HG02840 (cell line): ENCODE data around the gene EIF4H.
"Not testable (repeated sequence)": the region's sequence is repeated elsewhere in the genome, so short reads cannot be mapped to it uniquely, and the experiment has no call there.

ENCODE experiments used
- ATAC-seq: cut with Tn5 transposase; IDR thresholded peaks from one replicate; pipeline ENCODE4 v1.9.1; 2021; ENCODE audit warnings: mild to moderate bottlenecking, moderate library complexity, moderate number of reproducible peaks; ENCODE audit not compliant: unreplicated experiment, low FRiP score

EIF4H gene

DNA sequence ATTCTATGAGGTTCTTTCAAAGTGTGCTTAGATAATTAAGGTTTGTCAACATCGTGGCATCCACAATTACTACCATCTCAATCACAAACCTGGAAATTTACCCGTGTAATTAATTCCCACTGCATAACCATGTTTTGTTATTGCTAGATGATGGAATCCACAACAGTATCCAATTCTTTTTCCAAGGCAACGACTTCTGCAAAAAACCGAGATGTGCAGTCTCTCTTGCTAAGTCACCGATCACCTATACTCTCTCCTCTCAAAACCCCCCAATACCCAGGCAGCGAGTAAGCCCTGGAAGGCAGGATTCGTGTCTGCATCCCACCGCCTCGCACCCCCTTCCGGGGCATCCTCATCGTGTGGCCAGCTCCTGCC is 678 bp upstream of the EIF4H start:
- no peak for ATAC-seq

DNA sequence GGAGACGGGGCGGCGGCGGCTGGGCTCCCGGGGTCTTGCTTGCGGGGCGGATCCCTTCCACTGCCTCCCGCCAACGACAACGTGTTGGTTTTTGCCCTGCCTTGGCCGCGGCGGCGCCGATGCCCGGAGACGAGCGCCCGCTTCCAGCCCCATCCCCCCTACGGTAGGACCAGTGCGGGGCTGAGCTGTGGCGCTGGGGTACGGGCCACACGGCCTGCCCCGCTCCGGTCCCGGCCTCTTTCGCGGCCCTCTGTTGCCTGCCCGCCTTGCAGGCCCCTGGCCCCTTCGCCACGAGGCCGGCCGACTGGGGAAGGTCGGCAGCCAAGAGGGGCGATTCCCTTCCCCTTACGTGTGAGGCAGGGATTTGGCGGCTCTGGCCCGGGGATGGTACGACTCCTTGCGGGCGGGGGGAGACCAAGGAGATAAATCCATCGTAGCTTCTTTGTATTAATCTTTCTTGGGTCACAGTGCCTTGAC is 488 bp downstream of the EIF4H start:
- ATAC-seq: peak; percentile 21

DNA sequence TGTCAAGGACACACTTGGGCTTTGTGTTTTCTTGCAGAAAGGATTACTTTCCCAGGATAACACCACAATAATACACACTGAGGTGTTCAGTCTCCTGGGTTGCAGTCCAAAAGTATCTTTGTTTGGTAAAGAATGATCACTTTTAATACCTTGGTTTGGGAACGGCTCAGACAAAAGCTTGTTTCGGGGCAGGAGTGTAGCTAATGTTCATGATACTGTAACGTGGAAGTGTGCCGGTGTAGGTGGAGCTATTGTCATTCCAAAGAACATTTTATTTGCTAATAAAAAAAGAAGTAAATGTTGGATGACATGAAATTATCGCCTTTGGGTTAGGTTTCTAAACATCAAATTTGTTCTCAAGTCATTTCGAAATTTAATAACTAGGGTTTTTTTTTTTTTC is 1.2 kb downstream of the EIF4H start:
- ATAC-seq: no peak

DNA sequence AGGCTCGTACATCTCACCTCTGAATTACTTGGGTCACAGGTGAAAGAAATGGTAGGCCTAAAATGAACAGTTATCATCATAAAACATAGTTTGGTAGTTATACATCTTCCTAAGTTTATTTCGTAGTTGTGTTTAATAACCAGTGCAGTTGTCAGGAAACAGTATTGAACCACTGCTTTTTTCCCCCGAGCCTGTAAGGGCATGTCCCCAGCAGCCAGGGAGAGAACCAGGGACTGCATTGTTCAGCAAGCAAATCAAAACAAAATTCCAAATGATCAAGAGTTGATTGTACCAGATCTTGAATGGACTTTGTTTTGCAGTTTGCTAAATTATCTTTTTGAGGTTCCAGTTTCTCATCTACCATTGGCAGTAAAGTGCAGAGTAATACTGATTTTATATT is 2.4 kb downstream of the EIF4H start:
- ATAC-seq: no peak

DNA sequence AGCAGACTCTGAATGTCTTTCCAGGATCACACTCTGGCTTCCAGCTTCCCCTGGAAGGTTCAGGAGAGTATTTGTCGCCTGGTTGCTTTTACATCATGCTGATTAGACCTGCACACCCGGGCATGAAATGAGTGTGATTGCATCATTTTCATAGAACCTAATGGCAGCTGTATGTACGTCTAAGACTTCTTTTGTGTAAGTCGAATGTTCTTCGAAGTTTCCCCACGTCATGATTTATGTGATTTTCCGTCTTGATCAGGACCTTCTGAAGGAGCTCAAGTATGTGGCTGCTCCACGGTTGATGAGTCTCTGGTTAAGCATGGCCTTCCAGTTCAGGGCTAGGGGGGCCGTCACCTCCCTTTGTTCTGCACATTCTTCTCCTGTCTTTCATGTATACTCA is 4.5 kb downstream of the EIF4H start:
- ATAC-seq: no peak

DNA sequence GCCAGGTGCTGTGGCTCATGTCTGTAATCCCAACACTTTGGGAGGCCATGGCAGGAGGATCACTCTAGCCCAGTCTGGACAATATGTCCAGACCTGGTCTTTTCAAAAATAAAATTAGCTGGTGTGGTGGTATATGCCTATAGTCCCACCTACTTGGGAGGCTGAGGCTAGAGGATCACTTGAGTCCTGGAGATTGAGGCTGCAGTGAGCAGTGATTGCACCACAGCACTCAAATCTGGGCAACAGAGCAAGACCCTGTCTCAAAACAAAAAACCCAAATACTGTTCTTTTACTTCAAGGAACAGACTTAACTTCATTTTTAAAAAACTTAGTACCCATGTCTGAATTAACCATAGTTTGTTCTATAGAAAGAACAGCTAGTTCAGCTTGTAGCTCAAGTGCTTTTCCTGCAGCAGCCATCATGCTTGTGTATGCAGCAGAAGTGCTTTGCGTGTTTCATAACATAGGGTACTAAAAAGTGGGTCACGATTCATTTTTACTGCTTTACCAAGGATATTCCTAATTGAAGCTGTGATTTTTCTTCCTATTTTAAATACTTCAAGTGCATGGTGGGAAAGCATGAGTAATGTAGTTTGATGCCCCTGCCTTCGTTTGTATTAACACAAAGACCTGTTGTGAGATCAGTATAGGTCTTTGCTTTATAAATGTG is 5.9 kb downstream of the EIF4H start:
- no peak for ATAC-seq

DNA sequence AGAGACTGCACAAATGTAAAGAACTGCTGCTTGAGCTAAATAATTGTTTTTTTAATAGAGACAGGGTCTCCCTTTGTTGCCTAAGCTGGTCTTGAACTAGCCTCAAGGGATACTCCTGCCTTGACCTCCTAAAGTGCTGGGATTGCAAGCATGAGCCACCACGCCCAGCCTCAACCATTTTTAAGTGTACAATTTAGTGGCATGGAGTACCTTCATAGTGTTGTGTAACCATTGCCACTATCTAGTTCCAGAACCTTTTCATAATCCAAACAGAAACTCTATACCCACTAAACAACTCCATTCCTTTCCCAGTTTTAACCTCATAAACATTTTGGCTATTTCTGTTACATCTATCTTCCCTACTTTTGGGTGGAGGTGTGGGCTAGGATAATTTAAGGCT is 6.7 kb downstream of the EIF4H start:
- no peak for ATAC-seq

DNA sequence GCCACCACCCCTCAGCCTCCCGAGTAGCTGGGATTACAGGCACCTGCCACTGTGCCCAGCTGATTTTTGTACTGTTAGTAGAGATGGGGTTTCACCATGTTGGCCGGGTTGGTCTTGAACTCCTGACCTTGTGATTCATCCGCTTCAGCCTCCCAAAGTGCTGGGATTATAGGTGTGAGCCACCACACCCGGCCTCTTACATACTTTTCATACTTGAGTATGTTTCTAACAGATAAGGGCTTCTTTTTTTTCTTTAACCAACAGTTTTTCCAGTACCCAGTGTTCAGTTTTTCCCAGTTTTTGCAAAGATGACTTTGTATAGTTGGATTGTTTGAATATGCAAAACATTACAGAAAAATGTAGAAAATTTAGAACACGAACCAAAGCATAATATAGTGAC is 7.7 kb downstream of the EIF4H start:
- ATAC-seq: no peak

DNA sequence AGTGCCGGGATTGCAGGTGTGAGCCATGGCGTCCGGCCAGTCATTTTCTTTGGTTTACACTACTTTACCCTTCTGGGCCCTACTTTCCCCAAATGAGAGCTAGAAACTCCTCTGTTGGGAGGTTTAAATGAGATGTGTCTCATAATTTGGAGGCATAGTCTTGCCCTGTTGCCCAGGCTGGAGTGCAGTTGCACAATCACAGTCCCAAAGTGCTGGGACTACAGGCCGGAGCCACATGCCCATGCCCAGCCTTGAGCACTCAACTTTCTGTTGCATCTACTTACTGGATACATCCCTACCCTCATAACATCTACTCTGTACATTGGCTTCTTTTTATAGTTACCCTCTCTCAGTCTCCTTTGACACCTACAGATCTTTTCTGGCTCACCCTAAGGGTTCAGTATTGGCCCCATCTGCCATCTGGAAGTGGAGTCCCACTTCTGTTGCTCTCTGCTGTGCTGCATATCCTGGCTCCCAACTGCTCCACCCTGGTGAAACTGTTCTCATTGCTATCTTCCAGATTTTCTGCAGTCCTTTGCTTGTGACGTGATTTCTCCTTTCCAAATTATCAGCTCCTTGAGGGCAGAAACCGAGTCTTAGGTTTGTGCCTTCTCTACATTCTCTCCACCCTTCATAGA is 8.4 kb downstream of the EIF4H start:
- ATAC-seq: no peak

DNA sequence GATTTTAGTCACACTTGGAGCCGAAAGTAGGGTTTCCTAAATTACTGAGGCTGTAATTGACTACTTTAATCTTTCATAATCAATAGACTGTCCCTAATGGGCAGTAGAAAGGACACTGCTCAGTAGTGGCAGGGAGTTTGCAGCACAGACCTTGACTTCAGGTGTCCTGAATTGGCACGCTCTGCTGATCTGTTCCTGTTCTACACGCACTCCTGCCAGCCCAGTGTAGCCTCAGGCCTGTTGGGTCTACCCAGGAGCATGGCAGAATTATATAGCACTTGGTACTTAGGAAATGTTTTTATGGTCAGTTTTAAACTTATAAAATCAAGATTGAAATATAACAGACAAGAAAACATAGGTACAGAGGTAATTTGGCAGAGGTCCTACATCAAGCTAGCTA is 9.0 kb downstream of the EIF4H start:
- ATAC-seq: no peak

DNA sequence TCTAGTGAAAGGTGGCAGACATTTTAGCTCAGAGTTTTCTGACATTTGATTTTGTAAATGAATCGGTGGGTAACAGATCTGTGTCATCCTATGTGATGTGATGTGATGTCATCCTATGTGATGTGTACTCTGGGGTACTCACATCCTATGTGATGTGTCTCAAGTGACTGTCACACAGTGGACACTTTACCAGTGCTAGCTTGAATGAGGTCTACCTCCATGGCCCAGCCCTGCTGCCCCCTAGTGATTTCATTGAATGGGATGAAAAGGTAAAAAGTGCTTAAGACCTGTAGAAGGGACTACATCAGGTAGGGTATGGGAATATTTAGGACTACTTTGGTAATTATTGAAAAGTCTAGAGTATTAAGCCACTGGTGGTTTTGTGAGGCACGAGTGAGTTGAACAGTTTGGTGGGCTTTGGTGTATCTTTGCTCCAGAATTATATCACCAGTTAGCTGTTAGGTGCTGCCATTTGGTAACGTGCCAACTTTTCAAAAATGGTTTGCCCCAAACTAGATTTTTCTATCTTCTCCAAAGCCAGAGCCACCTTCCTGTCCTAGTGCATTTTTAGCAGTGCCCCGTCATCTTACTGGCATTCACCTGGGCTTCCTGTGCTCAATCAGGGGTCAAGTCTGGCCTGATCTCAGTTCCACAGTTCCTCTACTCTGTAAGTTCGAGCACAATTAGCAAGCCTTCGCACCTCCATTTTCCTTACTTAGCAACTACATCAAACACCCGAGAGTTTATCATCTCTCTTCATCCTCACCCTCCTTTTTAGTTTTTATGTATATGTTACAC is 9.7 kb downstream of the EIF4H start:
- no peak for ATAC-seq

DNA sequence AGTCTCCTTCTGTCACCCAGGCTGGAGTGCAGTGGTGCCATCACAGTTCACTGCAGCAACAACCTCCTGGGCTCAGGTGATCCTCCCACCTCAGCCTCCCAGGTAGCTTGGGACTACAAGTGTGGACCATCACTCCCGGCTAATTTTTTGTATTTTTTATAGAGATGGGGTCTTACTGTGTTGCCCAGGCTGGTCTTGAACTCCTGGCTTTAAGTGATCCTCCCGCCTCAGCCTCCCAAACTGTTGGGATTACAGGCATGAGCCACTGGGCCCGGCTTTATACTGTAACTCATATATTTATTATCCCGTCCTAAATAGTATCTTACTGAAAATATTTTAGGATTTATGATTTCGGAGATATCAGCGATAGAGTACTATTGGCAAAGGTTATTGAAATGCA is 10.9 kb downstream of the EIF4H start:
- ATAC-seq: no peak

DNA sequence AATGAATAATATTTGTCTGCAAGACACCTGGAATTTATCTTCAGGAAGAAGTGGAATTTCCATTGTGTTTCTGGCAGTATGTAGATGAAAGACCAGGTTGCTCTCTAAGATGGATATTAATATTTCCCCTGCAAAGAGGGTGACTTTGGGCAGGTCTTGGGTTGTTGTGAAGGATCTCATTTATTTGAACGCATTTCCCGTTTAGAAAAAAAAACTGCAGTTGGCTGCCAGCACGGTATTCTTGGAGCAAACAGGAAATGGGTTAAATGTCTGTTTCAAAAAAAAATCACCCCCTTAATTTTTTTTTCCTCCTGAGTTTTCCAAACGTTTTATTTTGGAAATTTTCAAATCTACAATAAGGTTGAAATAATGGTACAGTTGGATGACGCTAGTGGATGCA is 11.5 kb downstream of the EIF4H start:
- ATAC-seq: no peak

DNA sequence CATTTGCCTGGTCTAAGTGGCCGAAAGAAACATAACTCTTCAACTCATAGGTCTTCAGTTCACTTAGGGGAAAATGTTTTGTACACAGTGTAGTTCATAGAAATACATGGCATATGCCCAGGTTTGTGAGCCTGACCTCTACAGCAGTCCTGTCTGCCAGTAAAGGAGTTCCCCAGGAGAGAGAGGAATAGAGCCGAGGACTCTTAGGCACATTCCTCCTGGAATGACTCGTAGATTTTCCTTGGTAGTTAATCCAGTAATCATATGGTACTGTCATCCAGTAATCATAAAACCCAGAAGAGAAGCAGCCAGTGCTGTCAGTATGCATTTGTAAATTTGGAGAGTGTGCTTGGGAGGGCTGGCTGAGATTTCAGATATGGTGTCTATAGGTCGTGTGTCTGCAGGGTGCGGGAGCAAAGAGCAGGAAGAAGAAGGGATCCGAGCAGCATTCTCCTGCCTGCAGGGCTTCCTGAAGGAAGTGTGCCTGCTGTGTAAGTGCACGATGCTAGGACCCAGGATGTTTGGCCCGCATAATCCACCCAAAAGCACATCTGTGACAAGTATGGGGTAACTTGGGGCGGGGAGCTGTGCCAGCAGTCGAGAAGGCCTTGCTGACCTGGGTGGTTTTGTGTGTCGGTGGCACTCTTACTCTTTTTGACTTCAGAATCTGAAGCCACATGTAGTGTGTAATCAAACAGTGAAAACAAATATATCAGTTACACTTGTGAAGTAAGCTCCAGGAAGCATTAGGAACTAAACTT is 13.9 kb downstream of the EIF4H start:
- no peak for ATAC-seq

DNA sequence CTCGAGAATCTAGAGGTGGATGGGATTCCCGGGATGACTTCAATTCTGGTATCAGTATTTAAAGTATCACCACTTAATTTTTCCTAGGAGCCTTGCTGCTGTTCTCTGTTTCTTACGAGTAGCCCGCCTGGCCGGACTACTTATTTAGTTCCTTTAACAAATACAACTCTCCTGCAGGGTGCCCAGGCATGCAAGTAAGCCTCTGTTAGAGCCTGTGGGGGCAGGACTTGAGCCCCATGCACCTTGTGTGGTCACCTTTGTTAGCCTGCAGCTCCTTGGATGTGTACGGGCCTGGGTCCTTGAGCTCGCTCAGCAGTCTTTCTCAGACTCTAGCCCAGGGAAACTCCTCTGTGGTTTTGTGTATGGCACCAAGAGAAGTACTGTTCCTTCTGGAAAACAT is 16.1 kb downstream of the EIF4H start:
- no peak for ATAC-seq

DNA sequence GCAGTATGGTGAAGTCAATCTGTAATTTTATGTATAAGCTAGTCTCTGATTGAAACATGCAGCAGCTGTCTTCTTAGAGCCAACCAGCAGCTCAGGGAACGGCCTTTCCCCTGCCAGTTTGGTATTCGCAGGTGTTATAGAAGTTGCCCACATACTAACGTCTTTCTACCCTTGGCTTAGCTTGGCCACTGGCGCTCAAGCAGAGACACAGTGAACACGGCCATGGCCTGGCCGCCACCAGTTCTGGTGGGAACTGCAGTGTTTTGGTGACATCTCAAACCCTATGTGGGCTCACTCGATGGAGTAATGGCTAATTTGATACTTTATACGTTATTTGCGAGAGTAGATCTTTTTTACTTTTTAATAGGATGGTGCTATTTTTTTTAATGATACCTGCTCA is 17.1 kb downstream of the EIF4H start:
- ATAC-seq: no peak

DNA sequence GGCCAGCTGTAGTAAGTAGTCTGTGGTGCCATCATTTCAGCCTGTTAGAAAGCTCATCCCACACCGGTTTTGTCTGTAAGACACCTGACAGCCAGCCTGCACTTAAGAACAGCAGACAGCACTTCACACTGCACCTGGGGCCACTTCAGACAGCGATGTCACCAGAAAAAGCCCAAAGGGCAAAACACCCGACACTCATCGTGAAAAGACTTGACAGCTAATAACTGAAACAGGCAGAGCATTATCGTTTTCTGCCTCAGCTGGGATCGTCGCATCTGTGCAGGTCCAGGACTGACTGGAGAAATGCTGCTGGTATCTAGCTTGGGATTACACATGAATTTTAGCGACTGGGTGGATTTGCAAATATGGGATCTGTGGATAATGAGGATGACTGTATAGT is 18.9 kb downstream of the EIF4H start:
- ATAC-seq: no peak

DNA sequence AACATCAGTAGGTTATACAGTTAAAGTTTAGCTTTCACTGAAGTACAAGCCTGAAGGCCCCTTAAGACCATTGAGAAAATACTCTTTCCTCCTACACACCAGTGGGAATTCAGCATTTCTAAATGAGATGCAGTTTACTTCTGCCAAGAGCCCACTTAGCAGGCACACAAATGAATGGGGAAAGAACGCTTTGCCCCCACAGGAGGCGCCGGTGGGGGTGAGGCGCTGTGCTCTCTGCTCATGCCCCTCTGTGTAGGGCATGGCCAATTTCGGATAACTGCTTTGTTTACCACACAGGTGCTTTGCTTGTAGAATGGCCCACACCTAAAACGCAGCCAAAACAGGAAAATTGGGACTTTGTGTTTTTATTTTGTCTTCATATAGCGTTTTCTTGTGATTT is 19.8 kb downstream of the EIF4H start:
- no peak for ATAC-seq

DNA sequence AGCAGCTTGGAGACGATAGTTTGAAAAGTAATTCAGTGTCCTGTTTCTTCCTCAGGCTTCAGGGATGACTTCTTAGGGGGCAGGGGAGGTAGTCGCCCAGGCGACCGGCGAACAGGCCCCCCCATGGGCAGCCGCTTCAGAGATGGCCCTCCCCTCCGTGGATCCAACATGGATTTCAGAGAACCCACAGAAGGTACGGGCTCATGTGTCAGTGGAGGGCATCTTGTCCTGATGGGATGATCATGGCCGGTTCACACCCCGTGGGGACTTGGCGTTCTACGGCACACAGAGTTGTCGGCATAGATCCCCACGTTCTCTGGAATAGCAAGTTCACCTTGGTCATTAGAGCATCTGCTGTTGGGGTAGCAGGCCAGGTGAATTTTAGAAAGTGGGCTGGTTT is 20.5 kb downstream of the EIF4H start:
- ATAC-seq: no peak

DNA sequence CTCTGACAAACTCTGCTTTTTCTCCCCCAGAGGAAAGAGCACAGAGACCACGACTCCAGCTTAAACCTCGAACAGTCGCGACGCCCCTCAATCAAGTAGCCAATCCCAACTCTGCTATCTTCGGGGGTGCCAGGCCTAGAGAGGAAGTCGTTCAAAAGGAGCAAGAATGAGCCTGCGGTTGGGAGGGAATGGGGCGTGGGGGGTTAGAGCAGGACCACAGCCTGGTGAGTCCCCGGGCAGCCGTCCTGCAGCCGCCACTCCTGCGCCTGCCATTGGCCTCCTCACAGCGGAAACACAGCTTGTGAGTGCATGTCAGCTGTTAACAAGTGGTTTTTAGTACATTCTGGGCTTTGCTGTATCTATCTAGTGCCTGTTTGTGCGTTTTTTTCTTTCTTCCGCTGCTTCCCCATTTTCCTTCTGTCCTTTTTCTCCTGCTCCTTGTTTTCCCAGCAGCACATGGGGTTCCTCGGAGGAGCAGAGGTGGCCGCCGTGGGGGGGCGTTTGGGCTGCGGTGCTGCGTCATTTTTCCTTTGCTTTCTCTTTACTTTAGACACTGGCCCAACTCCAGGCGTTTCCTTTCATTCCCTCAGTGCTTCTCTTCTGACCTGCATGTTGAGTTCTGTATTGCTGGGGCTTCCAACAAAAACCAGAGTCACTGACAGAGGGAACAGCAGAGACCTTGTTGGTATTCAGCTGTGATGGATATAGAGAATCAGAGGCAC is 21.1 kb downstream of the EIF4H start:
- ATAC-seq: not testable (repeated sequence)
